GM21528 (cell line): ENCODE measurements around the gene CNPY2.
"Not testable (repeated sequence)": the region's sequence is repeated elsewhere in the genome, so short reads cannot be mapped to it uniquely, and the experiment has no call there.

Experiments
- ATAC-seq: cut with Tn5 transposase; IDR thresholded peaks from one replicate; pipeline ENCODE4 v1.9.1; 2021; ENCODE audit warnings: mild to moderate bottlenecking, moderate library complexity; ENCODE audit not compliant: unreplicated experiment, low FRiP score

CNPY2 gene

DNA sequence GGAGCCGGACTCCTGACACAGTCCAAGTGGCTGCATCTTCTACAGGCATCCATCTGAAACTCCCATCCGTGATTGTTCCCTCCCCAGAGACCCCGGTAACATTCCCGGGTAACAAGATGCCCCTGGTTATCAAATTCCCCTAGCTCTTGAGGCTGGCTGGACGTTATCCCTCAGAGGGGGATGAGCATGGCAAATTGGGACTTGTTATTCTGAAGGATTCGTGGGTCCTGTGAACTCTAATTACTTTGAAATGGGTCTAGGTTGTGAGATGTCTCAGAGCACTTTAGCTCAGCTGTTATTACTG is 18.7 kb upstream of the CNPY2 start:
- no peak for ATAC-seq

DNA sequence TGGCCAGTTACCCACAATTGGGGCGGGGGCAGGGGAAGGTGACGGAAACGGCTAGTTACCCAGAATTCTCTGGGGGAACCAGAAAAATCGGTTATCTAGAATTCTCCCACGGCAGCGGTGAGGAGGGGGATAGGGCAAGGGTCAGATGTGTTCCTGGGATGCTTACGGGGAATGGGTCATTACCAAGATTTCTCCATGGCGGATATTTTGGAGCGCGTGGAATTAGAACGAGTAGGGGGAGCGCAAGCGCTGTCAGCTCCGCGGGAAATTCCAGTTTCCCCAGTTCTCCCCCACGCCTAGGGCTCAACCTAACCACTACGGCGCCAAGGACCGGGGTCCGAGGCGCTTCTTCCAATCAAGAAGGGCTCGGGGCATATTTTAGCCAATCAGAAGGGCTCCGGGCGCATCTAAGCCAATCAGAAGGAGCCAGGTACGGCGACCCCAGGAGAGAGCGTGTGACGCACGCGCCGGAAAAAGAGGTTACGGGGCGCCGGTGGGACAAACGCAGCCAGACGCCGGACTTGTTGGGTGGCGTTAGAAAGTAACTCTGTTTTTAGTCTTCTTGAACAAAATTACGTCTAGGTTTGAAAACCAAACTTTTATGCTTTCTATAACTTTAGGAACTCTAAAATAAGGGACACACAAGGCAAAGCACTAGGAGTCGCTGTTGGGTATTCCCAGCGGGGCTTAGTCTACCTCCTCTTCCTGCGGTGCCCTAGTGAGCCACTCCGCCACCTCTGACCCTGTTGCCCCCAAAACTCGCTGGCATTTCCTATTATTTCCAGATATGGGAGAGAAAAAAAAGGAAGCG is 18.1 kb upstream of the CNPY2 start, which contains the start of gene PAN2:
Gene PAN2, minus strand, starts transcription at position 322 of the 811 bp plus-strand sequence. CDS start 906 bp downstream, outside the sequence.
- ATAC-seq: peak; percentile 88

DNA sequence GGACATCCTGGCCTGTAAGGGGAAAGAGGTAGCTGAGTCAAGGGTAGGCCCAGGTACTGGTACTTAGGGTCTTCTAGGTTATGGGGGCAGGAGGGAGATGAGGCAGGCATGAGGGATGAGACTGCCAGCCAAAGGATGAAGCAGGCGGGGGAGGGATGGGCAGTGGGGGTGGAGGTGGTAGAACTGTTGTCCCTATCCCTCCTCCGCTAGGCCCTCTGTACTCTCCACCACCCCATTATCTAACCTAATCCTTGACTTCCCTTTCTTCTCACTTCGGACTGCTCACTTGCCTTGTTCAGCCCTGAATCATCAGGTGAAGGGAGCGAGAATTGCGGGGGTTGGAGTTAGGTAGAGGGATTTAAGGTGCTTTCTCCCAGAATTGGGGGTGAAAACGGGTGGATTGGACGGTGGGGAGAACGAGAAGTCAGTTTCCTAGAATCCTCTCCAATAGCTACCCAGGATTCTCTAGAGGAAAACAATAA is 17.4 kb upstream of the CNPY2 start:
- ATAC-seq: no peak

DNA sequence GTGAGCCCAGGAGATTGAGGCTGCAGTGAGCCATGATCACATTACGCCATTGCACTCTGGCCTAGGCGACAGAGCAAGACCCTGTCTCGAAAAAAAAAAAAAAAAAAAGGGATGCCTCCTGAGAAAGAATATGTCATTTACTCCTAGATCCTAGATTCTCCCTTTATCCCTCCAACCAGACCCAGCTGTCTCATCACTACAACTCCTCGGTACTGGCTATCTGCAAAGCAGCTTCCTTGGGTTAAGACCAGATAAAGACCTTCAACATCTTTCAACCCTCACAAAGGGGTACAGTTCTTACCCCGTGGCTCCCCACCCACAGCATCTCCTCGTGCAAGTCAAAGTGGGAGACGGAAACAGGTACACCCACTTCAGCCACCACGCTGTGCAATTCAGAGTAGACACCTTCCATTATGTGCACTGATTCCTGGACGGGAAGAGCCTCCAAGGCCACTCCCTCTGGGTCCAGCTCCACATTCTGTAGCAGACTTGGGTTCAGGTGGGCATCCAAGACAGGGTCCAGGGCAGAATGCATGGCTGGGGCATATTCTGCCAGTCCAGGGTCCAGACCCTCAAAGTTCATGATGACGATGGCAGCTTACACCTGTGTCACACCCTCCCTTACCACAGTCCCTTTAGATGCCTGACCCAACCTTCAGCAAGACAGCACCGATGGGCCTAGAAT is 16.9 kb upstream of the CNPY2 start:
- ATAC-seq: no peak

DNA sequence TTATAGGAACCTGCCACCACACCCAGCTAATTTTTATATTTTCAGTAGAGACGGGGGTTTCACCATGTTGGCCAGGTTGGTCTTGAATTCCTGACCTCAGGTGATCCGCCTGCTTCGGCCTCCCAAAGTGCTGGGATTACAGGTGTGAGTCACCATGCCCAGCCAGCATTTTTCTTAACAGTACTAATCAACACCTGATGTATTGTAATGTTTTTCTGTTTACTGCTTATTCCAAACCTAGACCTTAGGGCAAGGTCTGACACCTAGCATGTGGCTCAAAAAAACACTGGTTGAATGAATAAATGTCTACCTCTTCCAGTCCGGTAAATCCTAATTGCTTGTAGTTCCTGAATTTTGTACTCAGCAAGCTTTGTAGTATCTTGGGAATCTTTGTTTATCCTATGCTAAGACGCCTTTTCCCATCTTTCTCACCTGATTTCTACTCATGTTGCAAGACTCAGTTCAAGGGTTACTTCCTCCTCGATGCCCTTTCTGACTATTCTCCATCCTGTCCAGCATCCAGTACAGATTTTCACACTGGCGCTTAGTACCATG is 15.2 kb upstream of the CNPY2 start:
- ATAC-seq: no peak

DNA sequence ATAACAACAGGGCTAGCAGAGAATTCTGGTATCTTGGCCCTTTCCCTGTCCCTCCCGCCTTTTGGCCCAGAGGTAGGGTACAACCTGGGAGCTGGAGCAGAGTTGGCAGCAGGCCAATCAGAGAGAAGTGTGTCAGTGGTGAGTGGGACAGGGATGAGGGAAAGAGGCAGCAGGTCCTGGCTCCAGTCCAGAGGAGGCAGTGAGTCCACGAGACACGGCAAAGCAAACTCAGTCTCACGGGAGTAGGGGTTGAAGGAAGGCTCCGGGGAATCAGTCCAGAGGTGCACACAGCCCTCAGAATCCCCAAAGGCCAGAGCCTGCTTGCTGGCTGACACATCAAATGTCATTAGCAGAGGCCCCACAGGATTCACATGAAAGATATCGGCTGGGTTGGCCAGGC is 10.7 kb upstream of the CNPY2 start:
- no peak for ATAC-seq

DNA sequence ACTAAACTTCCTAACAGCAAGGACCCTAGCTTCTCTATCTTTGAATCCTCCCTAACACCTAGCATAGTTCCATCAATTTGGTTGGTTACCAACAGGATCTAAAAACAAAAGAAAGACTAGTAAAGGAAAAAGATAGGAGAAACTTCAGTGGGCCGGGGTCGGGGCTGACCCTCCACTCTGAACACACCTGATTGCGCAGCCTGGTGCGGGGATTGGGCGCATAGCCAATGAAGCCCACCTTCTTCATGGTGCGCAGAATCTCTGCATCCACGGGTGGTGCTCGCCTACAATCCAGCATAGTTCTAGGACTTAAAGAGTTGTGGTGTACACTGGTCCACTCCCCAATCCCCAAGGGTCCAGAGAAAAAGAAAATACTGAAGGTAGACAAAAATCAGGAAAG is 10.3 kb upstream of the CNPY2 start:
- no peak for ATAC-seq

DNA sequence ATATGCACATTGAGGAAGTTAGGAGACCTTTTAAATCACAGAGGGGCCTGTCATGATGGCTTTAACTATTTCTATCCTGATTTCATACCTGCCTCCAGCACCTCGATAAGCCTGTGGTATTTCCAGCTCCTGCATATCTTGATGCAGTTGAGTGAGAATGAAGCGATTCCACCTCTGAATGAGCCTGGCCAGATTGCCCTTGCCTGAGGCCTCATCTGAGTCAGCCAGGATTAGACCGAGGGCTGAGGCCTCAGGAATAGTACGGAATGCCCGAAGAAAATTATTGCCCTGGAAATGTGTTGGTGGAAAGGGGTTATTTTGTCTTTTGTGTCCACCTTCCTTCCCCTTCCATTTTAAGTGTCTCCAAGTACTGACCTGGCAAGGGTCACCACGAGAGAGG is 8.4 kb upstream of the CNPY2 start:
- ATAC-seq: no peak

DNA sequence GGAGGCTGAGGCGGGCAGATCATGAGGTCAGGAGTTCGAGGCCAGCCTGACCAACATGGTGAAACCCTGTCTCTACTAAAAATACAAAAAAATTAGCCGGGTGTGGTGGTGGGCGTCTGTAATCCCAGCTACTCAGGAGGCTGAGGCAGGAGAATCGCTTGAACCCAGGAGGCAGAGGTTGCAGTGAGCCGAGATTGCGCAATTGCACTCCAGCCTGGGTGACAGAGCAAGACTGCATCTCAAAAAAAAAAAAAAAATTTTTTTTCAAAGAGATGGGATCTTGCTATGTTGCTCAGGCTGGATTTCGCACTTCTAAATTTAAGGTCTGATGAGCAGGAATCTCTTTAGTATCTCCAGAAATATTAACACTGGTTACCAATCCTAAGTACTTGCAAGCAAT is 5.8 kb upstream of the CNPY2 start:
- ATAC-seq: not testable (repeated sequence)

DNA sequence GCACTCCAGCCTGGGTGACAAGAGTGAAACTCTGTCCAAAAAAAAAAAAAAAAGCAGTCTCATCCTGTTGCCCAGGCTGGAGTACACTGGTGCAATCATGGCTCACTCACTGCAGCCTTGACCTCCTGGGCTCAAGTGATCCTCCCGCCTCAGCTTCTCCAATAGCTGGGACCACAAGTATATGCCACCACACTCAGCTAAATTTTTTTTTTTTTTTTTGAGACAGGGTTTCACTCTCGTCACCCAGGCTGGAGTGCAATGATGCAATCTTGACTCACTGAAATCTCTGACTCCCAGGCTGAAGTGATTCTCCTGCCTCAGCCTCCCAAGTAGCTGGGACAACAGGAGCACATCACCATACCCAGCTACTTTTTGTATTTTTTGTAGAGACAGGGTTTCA is 5.2 kb upstream of the CNPY2 start:
- no peak for ATAC-seq

DNA sequence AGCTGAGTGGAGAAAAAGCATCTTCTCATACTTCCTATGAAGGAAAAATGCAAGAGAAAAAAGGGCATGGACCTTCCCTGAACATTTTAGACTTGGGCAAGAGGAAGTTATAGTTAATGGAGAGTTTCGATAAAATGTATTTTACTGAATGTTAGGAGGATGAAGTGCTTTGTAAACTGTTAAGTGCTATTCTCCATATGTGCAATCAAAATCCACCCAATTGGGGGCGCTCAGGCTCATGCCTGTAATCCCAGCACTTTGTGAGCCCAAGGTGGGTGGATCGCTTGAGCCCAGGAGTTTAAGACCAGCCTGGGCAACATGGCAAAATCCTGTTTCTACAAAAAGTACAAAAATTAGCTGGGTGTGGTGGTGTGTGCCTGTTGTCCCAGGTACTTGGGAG is 1.9 kb upstream of the CNPY2 start:
- ATAC-seq: no peak

DNA sequence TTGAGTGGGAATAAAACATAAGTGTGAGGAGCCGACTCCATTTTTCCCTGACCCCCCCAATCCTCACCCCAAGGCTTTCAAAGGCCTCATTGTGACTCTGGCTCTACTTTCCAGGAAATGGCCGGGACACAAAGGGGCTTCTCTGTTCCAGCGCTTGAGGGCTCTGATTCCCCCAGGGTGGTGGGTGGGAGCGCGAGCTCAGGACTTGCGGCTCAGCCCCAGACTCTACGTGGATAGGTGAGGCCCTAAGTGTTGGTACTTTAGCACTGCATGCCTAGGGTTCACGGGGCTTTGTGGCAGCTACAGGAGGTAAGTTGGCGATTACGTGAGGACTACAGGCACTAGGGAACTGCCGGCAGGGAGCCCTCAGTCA is 553 bp downstream of the CNPY2 start:
- no peak for ATAC-seq

DNA sequence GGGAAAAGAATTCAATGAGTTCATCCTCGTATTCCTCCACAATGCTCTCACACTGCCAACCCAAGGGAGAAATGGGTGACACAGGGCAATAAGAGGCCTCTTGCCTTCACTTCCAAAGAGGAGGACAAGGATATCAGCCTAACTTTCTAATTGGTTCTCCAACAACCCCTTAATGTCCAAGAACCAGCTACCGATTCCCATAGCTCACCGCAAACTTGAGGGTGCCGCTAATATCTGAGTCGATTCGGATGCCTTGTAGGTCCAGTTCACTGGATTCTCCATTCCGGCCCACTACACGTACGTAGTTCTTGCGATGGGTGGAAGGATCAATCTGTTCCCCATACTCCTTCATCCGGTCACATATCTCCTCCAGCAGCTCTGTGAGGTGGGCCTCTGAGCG is 4.8 kb downstream of the CNPY2 start:
- no peak for ATAC-seq

DNA sequence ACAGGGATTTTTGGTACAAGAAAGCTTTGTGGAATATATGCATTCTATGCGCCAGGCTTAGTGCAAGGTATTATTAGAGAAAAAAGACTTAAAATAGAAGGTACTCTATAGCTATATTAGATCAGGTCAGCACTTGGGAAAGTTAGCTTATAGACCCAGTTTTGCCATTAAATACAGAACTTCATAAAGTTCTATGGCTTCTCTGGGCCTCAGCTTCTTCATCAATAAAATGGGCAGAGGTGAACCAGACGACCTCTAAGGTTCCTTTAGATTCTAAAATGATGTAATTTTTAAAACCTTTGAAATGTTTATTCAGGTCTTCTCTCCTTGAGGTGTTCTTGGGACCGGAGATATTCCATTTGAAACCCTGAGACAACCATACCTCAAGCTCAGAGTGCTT is 7.1 kb downstream of the CNPY2 start:
- ATAC-seq: no peak

DNA sequence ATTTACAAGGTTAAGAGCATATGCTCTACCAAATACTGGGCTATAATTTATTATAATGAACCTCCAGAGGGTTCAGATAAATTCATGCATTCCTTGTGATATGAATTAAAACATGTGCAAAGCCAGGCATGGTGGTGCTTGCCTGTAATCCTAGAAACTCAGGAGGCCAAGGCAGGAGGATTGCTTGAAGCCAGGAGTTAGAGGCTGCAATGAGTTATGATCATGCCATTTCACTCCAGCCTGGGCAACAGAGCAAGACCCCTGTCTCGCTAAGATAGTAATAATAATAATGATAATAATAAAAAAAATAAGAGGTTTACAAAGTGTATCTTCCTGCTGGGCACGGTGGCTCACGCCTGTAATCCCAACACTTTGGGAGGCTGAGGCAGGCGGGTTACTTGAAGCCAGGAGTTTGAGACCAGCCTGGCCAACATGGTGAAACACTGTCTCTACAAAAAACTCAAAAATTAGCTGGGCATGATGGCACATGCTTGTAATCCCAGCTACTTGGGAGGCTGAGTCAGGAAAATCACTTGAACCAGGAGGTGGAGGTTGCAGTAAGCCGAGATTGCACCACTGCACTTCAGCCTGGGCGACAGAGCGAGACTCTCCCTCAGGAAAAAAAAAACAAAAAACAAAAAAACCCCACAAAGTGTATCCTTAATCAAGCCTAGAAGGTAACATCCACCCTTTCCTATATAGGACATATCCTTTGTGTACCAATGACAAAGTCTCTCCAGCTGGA is 8.4 kb downstream of the CNPY2 start:
- no peak for ATAC-seq

DNA sequence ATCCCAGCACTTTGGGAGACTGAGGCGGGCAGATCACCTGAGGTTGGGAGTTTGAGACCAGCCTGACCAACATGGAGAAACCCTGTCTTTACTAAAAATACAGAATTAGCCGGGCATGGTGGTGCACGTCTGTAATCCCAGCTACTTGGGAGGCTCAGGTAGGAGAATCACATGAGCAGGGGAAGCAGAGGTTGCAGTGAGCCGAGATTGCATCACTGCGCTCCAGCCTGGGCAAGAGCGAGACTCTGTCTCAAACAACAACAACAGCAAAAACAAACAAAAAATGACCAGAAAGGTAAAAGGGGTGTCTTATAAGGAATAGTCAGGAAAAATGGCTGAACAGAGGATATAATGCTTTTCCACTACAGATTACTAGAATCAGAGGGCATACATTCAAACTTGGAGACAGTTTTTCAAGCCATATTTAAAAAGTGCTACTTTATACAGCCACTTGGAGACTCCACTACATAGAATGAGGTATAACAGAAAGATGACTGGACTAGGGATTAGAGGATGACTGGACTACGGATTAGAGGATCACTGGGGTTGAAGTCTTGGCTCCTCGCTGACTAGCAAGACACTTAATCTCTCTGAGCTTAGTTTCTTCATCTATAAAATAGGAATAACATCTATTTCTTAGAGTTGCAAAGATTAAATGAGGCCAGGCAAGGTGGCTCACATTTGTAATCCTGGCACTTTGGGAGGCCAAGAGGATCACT is 10.8 kb downstream of the CNPY2 start:
- no peak for ATAC-seq

DNA sequence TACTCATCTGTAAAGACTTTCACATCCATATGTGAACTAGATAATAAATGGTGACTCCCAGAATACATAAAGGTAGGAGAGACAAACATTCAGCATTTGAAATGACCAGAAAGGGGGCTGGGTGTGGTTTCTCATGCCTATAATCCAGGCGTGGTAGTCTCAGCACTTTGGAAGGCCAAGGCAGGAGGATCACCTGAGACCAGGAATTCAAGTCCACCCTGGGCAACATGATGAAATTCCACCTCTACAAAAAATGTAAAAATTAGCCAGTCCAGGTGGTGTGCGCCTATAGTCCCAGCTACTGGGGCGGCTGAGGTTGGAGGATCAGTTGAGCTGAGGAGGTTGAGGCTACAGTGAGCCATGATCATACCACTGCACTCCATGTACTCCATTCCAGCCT is 11.5 kb downstream of the CNPY2 start:
- ATAC-seq: no peak

DNA sequence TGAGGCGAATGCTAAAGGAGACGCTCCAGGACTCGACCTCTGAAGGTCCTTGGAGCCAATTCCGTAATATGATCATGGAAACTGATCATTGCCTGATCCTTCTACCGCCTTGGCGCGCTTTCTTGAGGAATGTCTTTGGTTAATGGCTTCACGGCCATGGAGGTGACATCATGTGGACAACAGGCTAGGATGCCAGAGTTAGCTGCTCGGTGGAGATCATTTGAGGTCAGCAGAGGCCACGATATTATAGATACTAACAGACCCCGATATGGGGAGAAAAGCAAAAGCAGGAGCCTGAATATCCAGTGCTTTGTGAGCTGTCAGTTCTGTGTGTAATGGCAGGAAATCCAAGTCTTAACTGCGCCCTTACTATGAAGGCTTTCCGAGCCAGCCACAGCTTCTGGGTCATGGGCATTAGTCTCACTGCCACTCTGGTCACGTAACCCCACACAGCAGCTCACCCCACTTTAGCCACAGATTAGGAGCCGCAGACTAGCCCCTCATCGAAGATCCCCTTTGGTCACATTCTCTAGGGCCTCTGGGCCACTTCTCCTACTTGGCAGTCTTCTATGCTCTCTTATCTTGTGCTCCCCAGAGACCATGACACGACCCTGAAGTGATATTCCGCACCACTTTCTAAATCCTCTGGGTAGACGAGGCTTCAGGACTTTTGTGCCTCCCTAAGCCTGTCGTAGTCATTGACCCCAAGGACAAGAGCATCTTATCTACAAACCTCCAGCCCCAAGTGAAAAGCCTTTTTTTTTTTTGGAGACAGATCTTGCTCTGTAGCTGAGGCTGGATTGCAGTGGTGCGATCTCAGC is 14.9 kb downstream of the CNPY2 start:
- no peak for ATAC-seq

DNA sequence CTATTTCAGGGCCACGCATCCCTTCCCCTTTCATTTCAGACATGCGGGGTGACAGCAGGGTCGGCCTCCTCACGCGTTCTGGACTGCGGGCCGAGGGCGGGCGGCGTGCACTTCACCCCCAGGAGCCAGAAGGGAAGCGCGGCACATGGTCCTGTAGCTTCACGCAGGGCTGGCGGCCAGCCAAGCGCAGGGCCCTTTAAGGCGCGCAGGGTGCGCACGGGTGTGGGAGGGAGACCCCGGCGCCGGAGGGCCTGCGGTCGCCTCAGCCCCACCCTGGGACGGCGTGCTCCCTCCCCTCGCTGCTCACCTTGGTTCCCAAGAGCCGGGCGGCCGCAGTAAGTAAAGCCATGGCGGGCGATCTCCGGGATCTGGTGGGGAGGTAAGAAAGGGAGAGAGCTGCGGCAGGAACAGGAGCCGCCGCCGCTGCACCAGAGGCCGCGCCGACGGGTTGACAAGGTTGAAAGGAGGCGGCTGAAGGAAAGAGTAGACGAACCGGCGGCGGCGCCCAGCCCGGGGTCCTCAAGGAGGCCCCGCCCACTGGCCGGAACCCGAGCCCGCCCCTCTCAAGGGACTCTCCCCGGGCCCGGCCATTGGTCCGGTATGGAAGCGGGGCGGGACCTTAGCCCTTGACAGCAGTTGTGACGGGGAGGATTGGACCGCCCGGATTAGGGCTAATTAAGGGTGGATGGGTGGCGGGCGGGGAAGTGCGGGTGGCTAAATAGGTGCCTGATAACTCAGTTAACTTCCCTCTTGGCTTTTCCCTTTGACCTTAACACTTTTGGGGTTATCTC is 15.7 kb downstream of the CNPY2 start, which contains the start of gene CS:
Gene CS, minus strand, starts transcription at position 478 of the 791 bp plus-strand sequence. Its CDS starts 129 bp downstream, at position 349.
- peak; percentile 89 for ATAC-seq
